Natural killer cell (primary cell): Measurements from ENCODE around the gene CADM1. TPM values are rescaled to one million over a fixed set of nuclear protein-coding genes. Genes with fewer than 3 reads are reported as not detected.

Experiments used
- ATAC-seq, 3 donors: fragments of 150-1000 bp in 2 of 3; fragments of 200-7000 bp in 1 of 3; cut with Tn5 transposase; 1 replicate in 1 of 3; 2 replicates in 2 of 3; pipeline ENCODE4 v1.10.0; 2021; ENCODE audit warnings: mild to moderate bottlenecking in 2 of 3, moderate library complexity in 2 of 3
- DNase-seq, 2 donors: peaks; one replicate each; pipeline versions ENCODE4 v3.0.0 to v3.0.0-alpha.2; 2013 to 2021; ENCODE audit warnings: mixed read lengths in 1 of 2
- H3K27ac ChIP-seq: one replicate; pipeline ENCODE4 v1.5.1; 2013; ENCODE audit warnings: mild to moderate bottlenecking, low read length
- H3K27me3 ChIP-seq: one replicate; pipeline ENCODE4 v1.6.1; 2013; ENCODE audit warnings: low read length; ENCODE audit not compliant: control insufficient read depth, insufficient read depth
- H3K36me3 ChIP-seq: one replicate; pipeline ENCODE4 v1.6.1; 2013; ENCODE audit warnings: low read length; ENCODE audit not compliant: control insufficient read depth, insufficient read depth
- H3K4me1 ChIP-seq: one replicate; pipeline ENCODE4 v1.6.1; 2013; ENCODE audit warnings: low read length; ENCODE audit not compliant: control insufficient read depth, insufficient read depth
- H3K4me3 ChIP-seq: one replicate; pipeline ENCODE4 v1.5.1; 2013; ENCODE audit warnings: low read length
- H3K9me3 ChIP-seq: one replicate; pipeline ENCODE4 v1.6.1; 2013; ENCODE audit warnings: low read length; ENCODE audit not compliant: control insufficient read depth, insufficient read depth
- H3K27ac Mint-ChIP-seq, 2 donors: one replicate each; pipeline ENCODE4 v1.8.0; 2022; ENCODE audit warnings: mild to moderate bottlenecking in 2 of 2, mixed read lengths in 2 of 2, moderate library complexity in 1 of 2
- H3K27me3 Mint-ChIP-seq, 2 donors: one replicate each; pipeline ENCODE4 v1.8.0; 2022; ENCODE audit warnings: low read depth in 2 of 2, mixed read lengths in 2 of 2
- H3K36me3 Mint-ChIP-seq: one replicate; pipeline ENCODE4 v1.8.0; 2022; ENCODE audit warnings: mixed read lengths
- H3K4me1 Mint-ChIP-seq, 2 donors: one replicate each; pipeline ENCODE4 v1.8.0; 2022; ENCODE audit warnings: mixed read lengths in 2 of 2
- H3K4me3 Mint-ChIP-seq: one replicate; pipeline ENCODE4 v1.8.0; 2022; ENCODE audit warnings: mild to moderate bottlenecking, moderate library complexity, mixed read lengths
- H3K9me3 Mint-ChIP-seq, 2 donors: one replicate each; pipeline ENCODE4 v1.8.0; 2022; ENCODE audit warnings: mixed read lengths in 2 of 2
- WGBS: methylation state at CpG from one replicate; pipeline ENCODE4 v1.1.7; 2013; ENCODE audit warnings: missing lambda C conversion rate; ENCODE audit not compliant: insufficient coverage; 5-methylcytosine and 5-hydroxymethylcytosine counted together
- intact Hi-C: fragments of 100-400 bp; cut with micrococcal nuclease; formaldehyde crosslinking; loops from one replicate; pipeline ENCODE4 v1.14.2; 2022
- total RNA-seq, 4 donors: library from RNA; stranded (reverse); fragments of 120-200 nt in 1 of 4; gene quantifications; one replicate each; pipeline versions ENCODE4 v1.2.3 to v1.2.4, GENCODE V29; 2013 to 2022
- TF ChIP-seq, protein P1 (sequence below): fragments of 200-600 bp; IDR thresholded peaks from one replicate; pipeline ENCODE4 v1.8.0; 2022; ENCODE audit warnings: antibody characterized with exemption

Gene CADM1
- total RNA-seq, 3 donors from 2014 or later (not counting 1 experiment from before 2014, with no cell fraction given): 3.2 to 4.2 (median 3.9) TPM

GRCh38 chr11:115128226-115128625 is 376.0 kb downstream of the CADM1 start:
- no peaks in the 10 kb centered on the region for H3K9me3 Mint-ChIP-seq
- no peaks in the 10 kb centered on the region for H3K27me3 ChIP-seq
- H3K36me3 ChIP-seq: no peaks in the 10 kb centered on the region
- H3K27ac Mint-ChIP-seq: no peak overlapping the region
- no peaks in the 10 kb centered on the region for H3K9me3 ChIP-seq
- no peaks in the 10 kb centered on the region for H3K4me1 ChIP-seq
- H3K27ac ChIP-seq: no peak overlapping the region
- DNase-seq: no peak
- no peak overlapping the region for H3K4me3 ChIP-seq
- no peaks in the 10 kb centered on the region for H3K36me3 Mint-ChIP-seq
- WGBS: 90% methylated on average over 4 of the region's 4 CpGs
- H3K4me1 Mint-ChIP-seq: no peaks in the 10 kb centered on the region
- intact Hi-C loops: no loop called here
- H3K4me3 Mint-ChIP-seq: no peak overlapping the region
- TF ChIP-seq, protein P1, sequence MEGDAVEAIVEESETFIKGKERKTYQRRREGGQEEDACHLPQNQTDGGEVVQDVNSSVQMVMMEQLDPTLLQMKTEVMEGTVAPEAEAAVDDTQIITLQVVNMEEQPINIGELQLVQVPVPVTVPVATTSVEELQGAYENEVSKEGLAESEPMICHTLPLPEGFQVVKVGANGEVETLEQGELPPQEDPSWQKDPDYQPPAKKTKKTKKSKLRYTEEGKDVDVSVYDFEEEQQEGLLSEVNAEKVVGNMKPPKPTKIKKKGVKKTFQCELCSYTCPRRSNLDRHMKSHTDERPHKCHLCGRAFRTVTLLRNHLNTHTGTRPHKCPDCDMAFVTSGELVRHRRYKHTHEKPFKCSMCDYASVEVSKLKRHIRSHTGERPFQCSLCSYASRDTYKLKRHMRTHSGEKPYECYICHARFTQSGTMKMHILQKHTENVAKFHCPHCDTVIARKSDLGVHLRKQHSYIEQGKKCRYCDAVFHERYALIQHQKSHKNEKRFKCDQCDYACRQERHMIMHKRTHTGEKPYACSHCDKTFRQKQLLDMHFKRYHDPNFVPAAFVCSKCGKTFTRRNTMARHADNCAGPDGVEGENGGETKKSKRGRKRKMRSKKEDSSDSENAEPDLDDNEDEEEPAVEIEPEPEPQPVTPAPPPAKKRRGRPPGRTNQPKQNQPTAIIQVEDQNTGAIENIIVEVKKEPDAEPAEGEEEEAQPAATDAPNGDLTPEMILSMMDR: no peak
- H3K27me3 Mint-ChIP-seq: no peaks in the 10 kb centered on the region
- no peak for ATAC-seq

- Mint-ChIP-seq H3K4me1 (no peaks in the 10 kb centered on the region), H3K27me3 (no peaks in the 10 kb centered on the region), H3K36me3 (no peaks in the 10 kb centered on the region), H3K9me3 (no peaks in the 10 kb centered on the region), H3K4me3 (no peak overlapping the region), H3K27ac (no peak overlapping the region)
- H3K4me3 ChIP-seq: no peak overlapping the region
- H3K9me3 ChIP-seq: no peaks in the 10 kb centered on the region
- no peaks in the 10 kb centered on the region for H3K36me3 ChIP-seq
- no peaks in the 10 kb centered on the region for H3K4me1 ChIP-seq
- H3K27me3 ChIP-seq: no peaks in the 10 kb centered on the region
- no peak for ATAC-seq
- TF ChIP-seq, protein P1: no peak
- WGBS: 75% methylated on average over 3 of the region's 3 CpGs
- no peak overlapping the region for H3K27ac ChIP-seq
- no peak for DNase-seq
- intact Hi-C loops: no loop called here
Measured at GRCh38 chr11:115127790-115128189, 376.4 kb downstream of the CADM1 start.

GRCh38 chr11:115126515-115127208 is 377.6 kb downstream of the CADM1 start:
- Histone ChIP-seq H3K27ac (no peak overlapping the region), H3K36me3 (no peaks in the 10 kb centered on the region), H3K4me1 (no peaks in the 10 kb centered on the region), H3K27me3 (no peaks in the 10 kb centered on the region), H3K4me3 (no peak overlapping the region), H3K9me3 (no peaks in the 10 kb centered on the region)
- no peaks in the 10 kb centered on the region for H3K9me3 Mint-ChIP-seq
- H3K4me1 Mint-ChIP-seq: no peaks in the 10 kb centered on the region
- H3K4me3 Mint-ChIP-seq: no peak overlapping the region
- ATAC-seq: no peak
- no peak overlapping the region for H3K27ac Mint-ChIP-seq
- no peaks in the 10 kb centered on the region for H3K36me3 Mint-ChIP-seq
- 72% methylated on average over 10 of the region's 10 CpGs for WGBS
- H3K27me3 Mint-ChIP-seq: no peaks in the 10 kb centered on the region
- no peak for DNase-seq
- TF ChIP-seq, protein P1: no peak
- intact Hi-C loops: no loop called here

- intact Hi-C loops: no loop called here
Measured at GRCh38 chr11:115126092-115126491, 378.1 kb downstream of the CADM1 start.

More at GRCh38 chr11:115126092-115126491, 378.1 kb downstream of the CADM1 start:
- H3K27ac ChIP-seq: no peak overlapping the region
- Mint-ChIP-seq H3K4me3 (no peak overlapping the region), H3K9me3 (no peaks in the 10 kb centered on the region), H3K4me1 (no peaks in the 10 kb centered on the region), H3K36me3 (no peaks in the 10 kb centered on the region), H3K27me3 (peaks cover 0 to 2% of the 10 kb centered on the region in 2 donors), H3K27ac (no peak overlapping the region)
- TF ChIP-seq, protein P1: no peak
- WGBS: 68% methylated on average over 2 of the region's 2 CpGs
- no peak overlapping the region for H3K4me3 ChIP-seq
- no peak for DNase-seq
- H3K4me1 ChIP-seq: no peaks in the 10 kb centered on the region
- no peaks in the 10 kb centered on the region for H3K27me3 ChIP-seq
- H3K9me3 ChIP-seq: no peaks in the 10 kb centered on the region
- H3K36me3 ChIP-seq: no peaks in the 10 kb centered on the region
- ATAC-seq: no peak
